ENCODE measurements around the gene TCOF1.

TCOF1 gene

DNA sequence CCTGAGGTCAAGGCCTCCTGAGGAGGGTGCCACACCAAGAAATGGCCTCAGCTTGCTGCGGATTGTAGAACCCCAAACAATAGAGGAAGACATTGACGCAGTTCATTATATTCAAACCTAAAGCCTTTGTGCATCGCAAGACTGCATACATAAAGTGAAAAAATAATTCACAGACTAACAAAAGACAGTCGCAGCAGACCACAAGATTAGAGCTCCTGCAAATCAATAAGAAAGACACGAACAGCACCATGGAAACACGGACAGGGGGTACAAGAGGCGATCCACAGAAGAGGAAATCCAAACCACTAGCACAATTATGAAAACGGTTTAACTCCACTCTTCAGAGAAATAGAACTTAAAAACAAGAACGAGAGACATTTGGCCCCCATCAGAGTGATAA, 10.0 kb upstream of the TCOF1 start:
- POLR2A ChIA-PET = no interaction called here
- TF ChIP-seq, protein P1, sequence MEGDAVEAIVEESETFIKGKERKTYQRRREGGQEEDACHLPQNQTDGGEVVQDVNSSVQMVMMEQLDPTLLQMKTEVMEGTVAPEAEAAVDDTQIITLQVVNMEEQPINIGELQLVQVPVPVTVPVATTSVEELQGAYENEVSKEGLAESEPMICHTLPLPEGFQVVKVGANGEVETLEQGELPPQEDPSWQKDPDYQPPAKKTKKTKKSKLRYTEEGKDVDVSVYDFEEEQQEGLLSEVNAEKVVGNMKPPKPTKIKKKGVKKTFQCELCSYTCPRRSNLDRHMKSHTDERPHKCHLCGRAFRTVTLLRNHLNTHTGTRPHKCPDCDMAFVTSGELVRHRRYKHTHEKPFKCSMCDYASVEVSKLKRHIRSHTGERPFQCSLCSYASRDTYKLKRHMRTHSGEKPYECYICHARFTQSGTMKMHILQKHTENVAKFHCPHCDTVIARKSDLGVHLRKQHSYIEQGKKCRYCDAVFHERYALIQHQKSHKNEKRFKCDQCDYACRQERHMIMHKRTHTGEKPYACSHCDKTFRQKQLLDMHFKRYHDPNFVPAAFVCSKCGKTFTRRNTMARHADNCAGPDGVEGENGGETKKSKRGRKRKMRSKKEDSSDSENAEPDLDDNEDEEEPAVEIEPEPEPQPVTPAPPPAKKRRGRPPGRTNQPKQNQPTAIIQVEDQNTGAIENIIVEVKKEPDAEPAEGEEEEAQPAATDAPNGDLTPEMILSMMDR (IDR thresholded peaks at IDR 0.05; ENCODE audit: insufficient read depth, low read length, missing control alignments) = no peak
- CTCF ChIA-PET = interaction anchor here (0.7 to 7.1 kb wide), 7 partner anchors 9 to 90 kb away, joined by 3 to 265 read pairs (median 3); no protein-coding TSS in a partner anchor
- H3K4me3 ChIP-seq (ENCODE audit: low read depth, low read length) = no peak overlapping the region
- no peak for DNase-seq (ENCODE audit: low read depth, low spot score)

- no peak for DNase-seq (ENCODE audit: low read depth, low spot score)
- ChIA-PET CTCF (interaction anchor here (0.7 to 7.1 kb wide), 35 partner anchors 9 to 515 kb away, joined by 3 to 265 read pairs (median 4); no protein-coding TSS in a partner anchor), POLR2A (no interaction called here)
- H3K4me3 ChIP-seq (ENCODE audit: low read depth, low read length) = no peak overlapping the region
- TF ChIP-seq, protein P1 (IDR thresholded peaks at IDR 0.05; ENCODE audit: insufficient read depth, low read length, missing control alignments) = no peak
Observed at GRCh38 chr5:150349681-150350275, 7.7 kb upstream of the TCOF1 start.

GRCh38 chr5:150350524-150351344, 6.8 kb upstream of the TCOF1 start:
- TF ChIP-seq, protein P1 (IDR thresholded peaks at IDR 0.05; ENCODE audit: insufficient read depth, low read length, missing control alignments) = peak; percentile 79
- no peak overlapping the region for H3K4me3 ChIP-seq (ENCODE audit: low read depth, low read length)
- POLR2A ChIA-PET = interaction anchor here (0.7 to 1.3 kb wide), 2 partner anchors 83 to 207 kb away, joined by 3 read pairs; no protein-coding TSS in a partner anchor
- no peak for DNase-seq (ENCODE audit: low read depth, low spot score)
- CTCF ChIA-PET = interaction anchor here (0.6 to 7.1 kb wide), 53 partner anchors 8 to 516 kb away, joined by 3 to 265 read pairs (median 4); partner anchors contain the start of gene ARSI

- POLR2A ChIA-PET = no interaction called here
- CTCF ChIA-PET = interaction anchor here (1.1 to 7.1 kb wide), 12 partner anchors 11 to 518 kb away, joined by 3 to 265 read pairs (median 4); partner anchors contain the start of gene ARSI
- no peak for DNase-seq (ENCODE audit: low read depth, low spot score)
- H3K4me3 ChIP-seq (ENCODE audit: low read depth, low read length) = no peak overlapping the region
- TF ChIP-seq, protein P1 (IDR thresholded peaks at IDR 0.05; ENCODE audit: insufficient read depth, low read length, missing control alignments) = no peak
Observed at GRCh38 chr5:150352244-150353031, 5.1 kb upstream of the TCOF1 start.

DNA sequence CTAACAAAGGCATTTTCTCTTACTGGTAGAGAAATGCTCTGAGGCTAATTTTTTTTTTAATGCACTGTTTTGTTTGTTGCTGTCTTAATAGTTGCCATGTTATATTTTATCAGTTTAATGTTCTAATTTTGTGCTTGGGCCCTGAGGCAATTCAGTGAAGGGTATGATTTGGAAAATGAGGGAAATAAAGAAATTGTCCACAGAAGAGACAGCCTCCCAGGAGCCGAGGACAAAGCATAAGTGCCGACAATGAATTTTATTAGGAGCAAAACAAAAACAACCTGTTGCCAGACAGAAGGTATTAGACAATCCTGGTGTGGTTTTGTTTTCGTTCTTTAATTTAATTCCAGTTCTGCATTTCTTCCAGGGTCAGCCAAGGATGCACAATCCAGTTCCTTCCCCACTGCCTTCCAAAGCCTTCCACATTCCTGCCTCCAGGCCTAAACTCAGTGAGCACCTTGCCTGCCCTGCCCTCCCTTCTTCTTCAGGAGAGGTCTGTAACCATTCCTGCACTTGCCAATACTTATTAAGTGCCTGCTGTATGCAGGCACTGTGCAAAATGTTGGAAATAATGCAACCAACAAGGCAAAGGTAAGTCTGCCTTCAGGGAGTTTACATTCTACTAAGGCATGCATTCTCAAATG, 4.3 kb upstream of the TCOF1 start:
- ChIA-PET CTCF (interaction anchor here (1.2 to 7.1 kb wide), 3 partner anchors 10 to 83 kb away, joined by 3 to 265 read pairs (median 7); no protein-coding TSS in a partner anchor), POLR2A (no interaction called here)
- DNase-seq (ENCODE audit: low read depth, low spot score) = no peak
- TF ChIP-seq, protein P1 (IDR thresholded peaks at IDR 0.05; ENCODE audit: insufficient read depth, low read length, missing control alignments) = peak; percentile 5
- no peak overlapping the region for H3K4me3 ChIP-seq (ENCODE audit: low read depth, low read length)
